ENCODE data around the gene LRRC52. TPM values are rescaled to one million over a fixed set of nuclear protein-coding genes. Genes with fewer than 3 reads are reported as not detected.
"Not testable (repeated sequence)": the region's sequence is repeated elsewhere in the genome, so short reads cannot be mapped to it uniquely, and the experiment has no call there.

The LRRC52 gene
- total RNA-seq, 4 donors from 2014 or later = not detected

GRCh38 chr1:165580931-165581871 is 37.4 kb downstream of the LRRC52 start:
- no peak for TF ChIP-seq CTCF (IDR thresholded peaks at IDR 0.05)
- no peak for DNase-seq (ENCODE audit: low spot score)
- ATAC-seq (ENCODE audit: low FRiP score) = no peak

GRCh38 chr1:165581926-165582325 is 38.1 kb downstream of the LRRC52 start:
- TF ChIP-seq CTCF (IDR thresholded peaks at IDR 0.05) = no peak
- DNase-seq (ENCODE audit: low spot score) (no peak), ATAC-seq (ENCODE audit: low FRiP score) (no peak)

- no peak for TF ChIP-seq CTCF (IDR thresholded peaks at IDR 0.05)
- ATAC-seq (ENCODE audit: low FRiP score) = no peak
- no peak for DNase-seq (ENCODE audit: low spot score)
These were observed 42.6 kb downstream of the LRRC52 start for GRCh38 chr1:165586398-165586797.

- DNase-seq (ENCODE audit: low spot score); ATAC-seq (ENCODE audit: low FRiP score): not testable (repeated sequence)
These were observed 47.6 kb downstream of the LRRC52 start for GRCh38 chr1:165591391-165591790.

GRCh38 chr1:165592945-165593823 is 49.4 kb downstream of the LRRC52 start:
- ATAC-seq (ENCODE audit: low FRiP score) (no peak), DNase-seq (ENCODE audit: low spot score) (peak; percentile 96)
- peak in 2 of 3 donors; percentile 8 to 74 for TF ChIP-seq CTCF (IDR thresholded peaks at IDR 0.05)

DNA sequence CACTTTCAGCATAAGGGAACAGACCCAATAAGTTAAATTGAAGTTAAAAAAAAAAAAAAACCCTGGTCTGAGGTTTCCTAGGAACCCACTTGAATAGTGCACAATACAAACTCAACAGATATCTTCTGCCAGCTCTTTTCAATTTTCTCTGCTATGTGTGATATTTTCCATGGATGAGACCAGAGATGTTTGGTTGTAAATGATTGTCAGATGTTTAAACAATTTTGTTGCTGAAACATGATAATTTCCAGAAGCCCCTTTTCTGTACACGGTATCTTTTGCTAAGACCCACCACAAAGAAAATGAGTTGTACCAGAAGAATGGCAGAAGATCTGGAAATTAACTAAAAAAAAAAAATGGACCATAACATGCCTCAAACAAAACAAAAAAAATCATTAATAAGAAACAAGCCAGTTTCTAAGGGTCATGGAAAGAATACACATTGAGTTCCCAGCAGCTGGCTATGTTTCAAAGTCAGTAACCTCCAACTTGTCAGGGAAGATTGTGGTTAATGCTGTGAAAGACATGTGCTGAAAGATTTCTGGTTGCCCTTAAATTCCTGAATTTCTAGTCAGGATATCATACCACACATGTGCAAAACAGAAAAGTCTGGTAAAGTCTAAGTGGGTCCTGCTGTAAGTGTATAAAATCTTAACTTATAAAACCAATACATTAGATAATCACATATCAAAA is 51.6 kb downstream of the LRRC52 start:
- no peak for TF ChIP-seq CTCF (IDR thresholded peaks at IDR 0.05)
- no peak for ATAC-seq (ENCODE audit: low FRiP score)
- no peak for DNase-seq (ENCODE audit: low spot score)

Data from omental fat pad (tissue), 4 donors.